HL-60 (cell line): Measurements from ENCODE around the gene DIP2A.

Source experiments
- DNase-seq, 2 experiments: peaks; one replicate each; pipeline ENCODE4 v3.0.0-alpha.2; 2010 to 2020; ENCODE audit warnings: low read depth in 1 of 2, low spot score in 1 of 2
- H3K27ac ChIP-seq: fragments of 250-450 bp; sonication (Bioruptor Pico); replicated peaks from 2 replicates; pipeline ENCODE4 v1.5.1; 2020; ENCODE audit warnings: mild to moderate bottlenecking, moderate library complexity
- H3K27me3 ChIP-seq: fragments of 250-450 bp; sonication (Bioruptor Pico); 2 replicates; pipeline ENCODE4 v1.5.1; 2021; ENCODE audit warnings: mild to moderate bottlenecking, moderate library complexity; ENCODE audit not compliant: insufficient read depth, poor library complexity, severe bottlenecking
- H3K4me3 ChIP-seq: replicated peaks from 2 replicates; pipeline ENCODE4 v1.5.1; 2011; ENCODE audit warnings: mild to moderate bottlenecking, control low read depth, low read length; ENCODE audit not compliant: insufficient read depth
- CTCF ChIP-seq: IDR thresholded peaks from one replicate; pipeline ENCODE4 v1.5.1; 2011; ENCODE audit warnings: low read length, control low read depth, inconsistent platforms; ENCODE audit not compliant: insufficient read depth
- GABPA ChIP-seq: IDR thresholded peaks from 2 replicates; pipeline ENCODE4 v1.6.1; 2012; ENCODE audit warnings: low read depth
- POLR2AphosphoS5 ChIP-seq: IDR thresholded peaks from 2 replicates; pipeline ENCODE4 v1.6.1; 2012; ENCODE audit warnings: low read depth
- SPI1 ChIP-seq: IDR thresholded peaks from 2 replicates; pipeline ENCODE4 v1.6.1; 2012; ENCODE audit warnings: low read depth, mild to moderate bottlenecking, borderline replicate concordance
- TF ChIP-seq, protein P1 (sequence below): IDR thresholded peaks from 2 replicates; pipeline ENCODE4 v1.6.1; 2012; ENCODE audit warnings: low read depth; ENCODE audit not compliant: insufficient replicate concordance

DIP2A gene

GRCh38 chr21:46556802-46557201, 98.1 kb downstream of the DIP2A start:
- Histone ChIP-seq H3K27ac (no peak overlapping the region), H3K27me3 (no peaks in the 10 kb centered on the region), H3K4me3 (no peak overlapping the region)
- no peak for DNase-seq
- TF ChIP-seq CTCF (no peak), GABPA (no peak), SPI1 (no peak), POLR2AphosphoS5 (no peak)
- TF ChIP-seq, protein P1, sequence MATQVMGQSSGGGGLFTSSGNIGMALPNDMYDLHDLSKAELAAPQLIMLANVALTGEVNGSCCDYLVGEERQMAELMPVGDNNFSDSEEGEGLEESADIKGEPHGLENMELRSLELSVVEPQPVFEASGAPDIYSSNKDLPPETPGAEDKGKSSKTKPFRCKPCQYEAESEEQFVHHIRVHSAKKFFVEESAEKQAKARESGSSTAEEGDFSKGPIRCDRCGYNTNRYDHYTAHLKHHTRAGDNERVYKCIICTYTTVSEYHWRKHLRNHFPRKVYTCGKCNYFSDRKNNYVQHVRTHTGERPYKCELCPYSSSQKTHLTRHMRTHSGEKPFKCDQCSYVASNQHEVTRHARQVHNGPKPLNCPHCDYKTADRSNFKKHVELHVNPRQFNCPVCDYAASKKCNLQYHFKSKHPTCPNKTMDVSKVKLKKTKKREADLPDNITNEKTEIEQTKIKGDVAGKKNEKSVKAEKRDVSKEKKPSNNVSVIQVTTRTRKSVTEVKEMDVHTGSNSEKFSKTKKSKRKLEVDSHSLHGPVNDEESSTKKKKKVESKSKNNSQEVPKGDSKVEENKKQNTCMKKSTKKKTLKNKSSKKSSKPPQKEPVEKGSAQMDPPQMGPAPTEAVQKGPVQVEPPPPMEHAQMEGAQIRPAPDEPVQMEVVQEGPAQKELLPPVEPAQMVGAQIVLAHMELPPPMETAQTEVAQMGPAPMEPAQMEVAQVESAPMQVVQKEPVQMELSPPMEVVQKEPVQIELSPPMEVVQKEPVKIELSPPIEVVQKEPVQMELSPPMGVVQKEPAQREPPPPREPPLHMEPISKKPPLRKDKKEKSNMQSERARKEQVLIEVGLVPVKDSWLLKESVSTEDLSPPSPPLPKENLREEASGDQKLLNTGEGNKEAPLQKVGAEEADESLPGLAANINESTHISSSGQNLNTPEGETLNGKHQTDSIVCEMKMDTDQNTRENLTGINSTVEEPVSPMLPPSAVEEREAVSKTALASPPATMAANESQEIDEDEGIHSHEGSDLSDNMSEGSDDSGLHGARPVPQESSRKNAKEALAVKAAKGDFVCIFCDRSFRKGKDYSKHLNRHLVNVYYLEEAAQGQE: no peak

- no peak overlapping the region for H3K4me3 ChIP-seq
- H3K27ac ChIP-seq: no peak overlapping the region
- no peaks in the 10 kb centered on the region for H3K27me3 ChIP-seq
- TF ChIP-seq CTCF: no peak
- TF ChIP-seq GABPA: no peak
- TF ChIP-seq, protein P1: no peak
- TF ChIP-seq SPI1: no peak
- no peak for TF ChIP-seq POLR2AphosphoS5
- no peak for DNase-seq
These were observed 98.8 kb downstream of the DIP2A start for GRCh38 chr21:46557469-46557868.

DNA sequence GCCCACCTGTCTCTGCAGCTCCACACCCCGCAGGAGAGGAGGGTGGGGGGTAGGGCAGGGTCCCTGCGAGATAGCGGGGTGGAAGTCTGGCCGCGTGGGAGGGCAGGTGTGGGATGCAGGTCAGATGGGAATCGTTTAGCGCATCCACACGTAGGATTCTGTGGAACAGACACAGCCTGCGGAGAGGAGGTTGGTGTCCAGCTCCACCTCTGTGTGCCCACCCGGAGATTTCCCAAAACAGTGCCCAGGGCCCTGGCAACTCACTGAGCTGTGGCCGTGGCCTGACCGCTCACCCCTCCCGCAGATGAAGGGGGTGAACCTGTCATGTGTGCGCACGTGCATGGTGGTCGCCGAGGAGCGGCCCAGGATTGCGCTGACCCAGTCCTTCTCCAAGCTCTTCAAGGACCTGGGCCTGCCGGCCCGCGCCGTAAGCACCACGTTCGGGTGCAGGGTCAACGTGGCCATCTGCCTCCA, 99.3 kb downstream of the DIP2A start:
- H3K27me3 ChIP-seq: no peaks in the 10 kb centered on the region
- DNase-seq: no peak
- no peak overlapping the region for H3K4me3 ChIP-seq
- no peak overlapping the region for H3K27ac ChIP-seq
- TF ChIP-seq CTCF (no peak), POLR2AphosphoS5 (no peak), SPI1 (no peak), GABPA (no peak)
- TF ChIP-seq, protein P1: no peak
